ENCODE data around the gene AADAC.
"Not testable (repeated sequence)": the region's sequence is repeated elsewhere in the genome, so short reads cannot be mapped to it uniquely, and the experiment has no call there.

AADAC gene

DNA sequence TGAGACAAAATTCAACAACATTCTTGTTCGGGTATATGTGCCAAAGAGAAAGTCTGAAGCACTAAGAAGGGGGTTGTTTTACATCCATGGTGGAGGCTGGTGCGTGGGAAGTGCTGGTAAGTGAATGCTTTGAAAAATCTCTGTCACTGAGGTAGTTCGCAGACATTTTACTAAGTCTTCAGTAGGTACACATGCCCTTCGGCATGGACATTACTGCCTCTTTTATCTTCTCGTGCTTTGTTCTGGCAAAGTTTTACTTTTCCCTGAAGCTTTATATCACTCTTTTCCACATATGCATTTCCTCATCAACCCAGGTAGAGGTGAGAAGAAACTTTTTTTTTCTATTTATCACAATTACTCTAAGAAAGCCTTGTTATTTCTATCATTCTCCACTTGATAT lies 3.6 kb downstream of the AADAC start:
- H3K27me3 Mint-ChIP-seq = peaks cover 20% of the 10 kb centered on the region
- no peak overlapping the region for H3K4me3 Mint-ChIP-seq
- no peaks in the 10 kb centered on the region for H3K36me3 Mint-ChIP-seq (ENCODE audit: low read depth)
- no peaks in the 10 kb centered on the region for H3K4me1 Mint-ChIP-seq (ENCODE audit: low read depth)
- DNase-seq = no peak
- no peaks in the 10 kb centered on the region for H3K9me3 Mint-ChIP-seq
- no peak overlapping the region for H3K27ac Mint-ChIP-seq

DNA sequence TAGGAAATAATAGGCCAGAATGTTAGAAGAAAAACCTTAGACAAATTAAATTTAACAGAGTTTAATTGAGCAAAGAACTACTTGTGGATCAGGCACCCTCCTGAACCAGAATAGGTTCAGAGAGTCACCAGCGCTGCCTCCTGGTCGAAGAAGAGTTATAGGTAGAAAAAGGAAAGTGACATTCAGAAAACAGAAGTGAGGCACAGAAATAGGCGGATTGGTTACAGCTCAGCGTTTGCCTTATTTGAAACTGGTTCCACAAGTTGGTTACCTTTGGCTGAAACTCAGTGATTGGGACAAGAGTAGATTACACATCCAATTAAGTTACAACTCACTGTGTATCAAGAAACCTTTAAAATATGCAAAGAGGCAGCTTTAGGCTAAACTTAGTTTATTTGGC lies 4.4 kb downstream of the AADAC start:
- Mint-ChIP-seq H3K9me3 (no peaks in the 10 kb centered on the region), H3K4me1 (ENCODE audit: low read depth) (no peaks in the 10 kb centered on the region), H3K27ac (no peak overlapping the region), H3K4me3 (no peak overlapping the region), H3K36me3 (ENCODE audit: low read depth) (no peaks in the 10 kb centered on the region), H3K27me3 (peaks cover 20% of the 10 kb centered on the region)
- DNase-seq = no peak

DNA sequence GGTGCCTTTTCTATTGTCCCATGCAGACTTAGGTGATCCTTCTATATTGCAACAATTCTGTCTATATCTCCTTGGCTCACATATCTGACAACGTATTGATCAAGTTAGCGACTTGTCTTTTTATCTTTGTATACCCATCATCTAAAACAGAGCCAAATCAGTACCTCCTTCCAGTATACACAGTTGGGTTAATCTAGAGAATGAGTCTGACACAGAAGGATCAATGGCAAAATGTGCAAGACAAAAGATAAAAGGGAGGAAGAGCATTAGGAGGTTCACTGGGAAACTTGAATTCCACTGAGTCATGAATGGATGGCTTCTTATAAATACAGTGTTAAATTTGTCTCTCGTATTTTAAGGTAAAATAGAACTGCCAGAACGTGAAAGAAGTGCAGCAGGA lies 6.0 kb downstream of the AADAC start:
- Mint-ChIP-seq H3K36me3 (ENCODE audit: low read depth) (no peaks in the 10 kb centered on the region), H3K27ac (no peak overlapping the region), H3K9me3 (no peaks in the 10 kb centered on the region), H3K27me3 (peaks cover 13% of the 10 kb centered on the region), H3K4me3 (no peak overlapping the region), H3K4me1 (ENCODE audit: low read depth) (no peaks in the 10 kb centered on the region)
- no peak for DNase-seq

DNA sequence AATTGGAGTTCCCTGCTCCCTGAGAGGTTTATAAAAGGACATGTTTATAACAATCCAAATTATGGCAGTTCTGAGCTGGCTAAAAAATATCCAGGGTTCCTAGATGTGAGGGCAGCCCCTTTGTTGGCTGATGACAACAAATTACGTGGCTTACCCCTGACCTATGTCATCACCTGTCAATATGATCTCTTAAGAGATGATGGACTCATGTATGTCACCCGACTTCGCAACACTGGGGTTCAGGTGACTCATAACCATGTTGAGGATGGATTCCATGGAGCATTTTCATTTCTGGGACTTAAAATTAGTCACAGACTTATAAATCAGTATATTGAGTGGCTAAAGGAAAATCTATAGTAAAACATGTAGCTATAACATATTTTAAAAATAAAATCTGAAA lies 13.9 kb downstream of the AADAC start:
- H3K4me3 Mint-ChIP-seq = no peak overlapping the region
- H3K27ac Mint-ChIP-seq = no peak overlapping the region
- no peaks in the 10 kb centered on the region for H3K4me1 Mint-ChIP-seq (ENCODE audit: low read depth)
- no peaks in the 10 kb centered on the region for H3K36me3 Mint-ChIP-seq (ENCODE audit: low read depth)
- peaks cover 39% of the 10 kb centered on the region for H3K27me3 Mint-ChIP-seq
- DNase-seq = no peak
- H3K9me3 Mint-ChIP-seq = no peaks in the 10 kb centered on the region

DNA sequence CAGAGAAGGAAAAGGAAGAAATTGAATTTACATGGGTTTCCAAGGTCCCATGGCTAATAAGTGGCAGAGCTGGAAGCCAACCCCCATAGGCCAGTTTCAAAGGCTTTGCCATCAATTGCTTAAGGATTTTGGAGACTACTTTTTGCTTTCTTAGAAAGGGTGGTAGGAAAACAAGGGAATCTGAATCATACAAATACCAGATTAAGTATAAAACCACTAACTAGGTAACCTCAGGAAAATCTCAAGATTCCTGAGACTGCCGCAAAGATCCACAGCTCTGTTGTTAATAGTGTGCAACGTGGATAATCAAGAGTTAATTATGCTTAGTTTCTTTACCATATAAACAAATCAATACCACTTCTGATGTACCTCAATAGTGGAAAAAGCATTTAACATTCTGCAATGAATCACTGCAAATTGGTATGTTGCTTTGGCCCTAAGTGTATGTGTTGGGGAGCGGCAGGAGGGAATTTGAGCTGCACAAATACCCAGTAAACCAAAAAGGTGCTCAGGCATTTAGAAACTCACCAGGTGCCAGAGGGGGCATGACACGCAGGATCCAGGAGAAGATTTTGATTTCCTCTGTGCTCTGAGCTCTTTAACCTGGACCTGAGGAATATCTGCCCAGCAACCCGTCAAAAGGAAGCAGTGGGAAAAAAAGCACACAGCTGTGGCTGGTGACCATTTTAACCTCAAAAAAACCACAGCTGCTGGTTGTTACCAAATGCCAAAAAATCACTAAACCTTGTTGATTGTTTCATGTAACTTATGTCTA lies 22.0 kb downstream of the AADAC start:
- H3K27me3 Mint-ChIP-seq = peaks cover 31% of the 10 kb centered on the region
- DNase-seq = no peak
- no peaks in the 10 kb centered on the region for H3K9me3 Mint-ChIP-seq
- no peaks in the 10 kb centered on the region for H3K36me3 Mint-ChIP-seq (ENCODE audit: low read depth)
- peaks cover 4% of the 10 kb centered on the region for H3K4me1 Mint-ChIP-seq (ENCODE audit: low read depth)
- no peak overlapping the region for H3K27ac Mint-ChIP-seq
- H3K4me3 Mint-ChIP-seq = no peak overlapping the region

DNA sequence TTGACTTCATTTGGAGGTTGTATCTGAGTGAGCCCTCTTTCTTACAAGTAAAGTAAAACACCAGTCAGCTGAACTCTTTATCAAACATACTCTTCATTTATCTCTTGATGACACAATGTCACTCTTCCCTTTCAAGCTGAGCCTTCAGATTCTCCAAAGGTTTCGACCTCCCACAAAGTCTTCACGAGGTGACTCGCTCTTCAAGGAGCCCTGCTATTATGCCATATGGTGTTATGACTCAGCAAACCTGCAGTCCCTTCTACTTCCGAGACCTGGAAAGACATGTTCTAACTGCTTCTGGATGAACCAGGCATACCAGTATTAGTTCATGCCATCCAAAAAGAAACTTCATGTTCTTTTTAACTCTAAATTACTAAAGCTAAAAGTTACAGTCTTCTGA lies 23.1 kb downstream of the AADAC start:
- no peak overlapping the region for H3K4me3 Mint-ChIP-seq
- peaks cover 4% of the 10 kb centered on the region for H3K4me1 Mint-ChIP-seq (ENCODE audit: low read depth)
- no peak for DNase-seq
- H3K27ac Mint-ChIP-seq = no peak overlapping the region
- H3K27me3 Mint-ChIP-seq = peaks cover 28% of the 10 kb centered on the region
- H3K9me3 Mint-ChIP-seq = no peaks in the 10 kb centered on the region
- H3K36me3 Mint-ChIP-seq (ENCODE audit: low read depth) = no peaks in the 10 kb centered on the region

DNA sequence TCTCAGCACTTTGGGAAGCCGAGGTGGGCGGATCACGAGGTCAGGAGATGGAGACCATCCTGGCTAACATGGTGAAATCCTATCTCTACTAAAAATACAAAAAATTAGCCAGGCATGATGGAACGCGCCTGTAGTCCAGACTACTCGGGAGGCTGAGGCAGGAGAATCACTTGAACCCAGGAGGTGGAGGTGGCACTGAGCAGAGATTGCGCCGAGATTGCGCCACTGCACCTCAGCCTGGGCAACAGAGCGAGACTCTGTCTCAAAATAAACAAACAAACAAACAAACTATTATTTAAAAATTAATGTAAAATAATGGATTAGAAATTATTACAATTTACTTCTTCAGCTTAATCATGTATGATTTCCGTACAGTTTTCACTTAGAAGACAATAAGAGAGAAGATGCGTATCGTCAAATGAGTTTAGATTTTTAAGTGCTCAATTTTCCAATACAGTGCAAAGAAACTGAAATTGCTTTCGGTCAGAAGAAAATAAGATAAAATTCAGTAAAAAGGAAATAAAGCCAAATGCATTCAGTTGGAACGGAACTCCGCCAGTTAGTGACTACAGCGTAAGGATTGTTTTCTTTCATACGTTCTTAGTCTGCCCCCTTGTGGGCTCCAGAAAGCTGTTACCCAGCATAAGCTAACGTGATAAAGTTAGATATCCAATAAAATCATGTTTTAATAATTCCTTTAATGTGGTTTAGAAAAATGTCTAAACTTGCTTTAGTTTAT lies 24.8 kb downstream of the AADAC start:
- H3K9me3 Mint-ChIP-seq = no peaks in the 10 kb centered on the region
- peaks cover 4% of the 10 kb centered on the region for H3K4me1 Mint-ChIP-seq (ENCODE audit: low read depth)
- DNase-seq = no peak

DNA sequence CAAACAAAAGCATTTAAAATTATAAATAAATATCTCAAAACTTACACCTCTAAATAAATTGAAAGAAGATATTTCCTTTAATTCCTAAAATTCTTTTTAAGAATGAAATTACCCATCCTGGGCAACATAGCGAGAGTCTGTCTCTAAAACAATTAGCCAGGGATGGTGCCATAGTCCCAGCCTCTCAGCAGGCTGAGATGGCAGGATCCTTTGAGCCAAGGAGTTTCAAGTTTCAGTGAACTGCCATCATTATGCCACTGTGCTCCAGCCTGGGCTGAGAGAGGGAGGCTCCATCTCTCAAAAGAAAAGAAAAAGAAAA lies 25.4 kb downstream of the AADAC start:
- Mint-ChIP-seq H3K36me3 (ENCODE audit: low read depth) (no peaks in the 10 kb centered on the region), H3K27me3 (peaks cover 21% of the 10 kb centered on the region), H3K27ac (no peak overlapping the region), H3K9me3 (no peaks in the 10 kb centered on the region), H3K4me3 (no peak overlapping the region), H3K4me1 (ENCODE audit: low read depth) (peaks cover 4% of the 10 kb centered on the region)
- no peak for DNase-seq

More for the DNA sequence above, 24.8 kb downstream of the AADAC start:
- Mint-ChIP-seq H3K27me3 (peaks cover 21% of the 10 kb centered on the region), H3K4me3 (no peak overlapping the region), H3K36me3 (ENCODE audit: low read depth) (no peaks in the 10 kb centered on the region), H3K27ac (no peak overlapping the region)

DNA sequence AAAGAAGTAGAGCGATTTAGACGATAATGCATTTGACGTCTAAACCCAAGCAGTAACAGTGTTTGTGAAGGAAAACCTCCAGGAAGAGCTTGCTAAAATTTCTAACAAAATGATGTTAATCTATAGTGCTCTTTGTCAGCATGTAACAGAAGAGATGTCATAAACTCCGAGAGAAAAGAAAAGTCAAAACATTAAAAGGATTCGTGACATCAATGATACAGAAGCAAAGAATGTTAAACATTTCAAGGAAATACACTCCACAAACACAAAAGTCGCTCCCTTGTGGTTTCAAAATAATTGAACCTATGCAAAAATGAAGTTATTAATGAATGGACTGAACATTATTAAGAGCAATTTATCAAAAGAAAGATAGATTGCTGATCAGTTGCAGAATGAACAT lies 27.9 kb downstream of the AADAC start:
- Mint-ChIP-seq H3K4me1 (ENCODE audit: low read depth) (peaks cover 4% of the 10 kb centered on the region), H3K27me3 (peaks cover 11% of the 10 kb centered on the region), H3K4me3 (no peak overlapping the region), H3K9me3 (no peaks in the 10 kb centered on the region), H3K36me3 (ENCODE audit: low read depth) (no peaks in the 10 kb centered on the region), H3K27ac (no peak overlapping the region)
- DNase-seq = no peak

DNA sequence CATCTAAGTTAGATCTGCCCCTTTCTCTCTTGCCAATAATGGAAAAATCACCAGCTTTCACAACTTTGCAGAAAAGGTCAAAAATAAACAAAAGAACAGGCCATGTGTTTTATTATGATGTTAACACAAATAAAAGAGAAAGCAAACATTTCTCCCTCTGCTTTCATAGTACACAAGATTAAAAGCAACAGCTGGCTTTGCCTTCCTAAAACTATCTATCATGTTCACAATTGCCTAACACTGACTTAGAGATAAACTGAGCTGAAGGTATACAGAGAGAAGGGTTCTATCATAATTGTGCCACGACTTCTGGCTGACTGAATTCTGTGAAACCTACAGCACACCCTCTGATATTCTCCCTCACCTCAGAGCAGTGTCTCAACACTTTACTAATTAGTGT lies 29.4 kb downstream of the AADAC start:
- Mint-ChIP-seq H3K4me3 (no peak overlapping the region), H3K27me3 (peaks cover 5% of the 10 kb centered on the region), H3K9me3 (no peaks in the 10 kb centered on the region), H3K27ac (no peak overlapping the region), H3K36me3 (ENCODE audit: low read depth) (no peaks in the 10 kb centered on the region), H3K4me1 (ENCODE audit: low read depth) (no peaks in the 10 kb centered on the region)
- DNase-seq = no peak

DNA sequence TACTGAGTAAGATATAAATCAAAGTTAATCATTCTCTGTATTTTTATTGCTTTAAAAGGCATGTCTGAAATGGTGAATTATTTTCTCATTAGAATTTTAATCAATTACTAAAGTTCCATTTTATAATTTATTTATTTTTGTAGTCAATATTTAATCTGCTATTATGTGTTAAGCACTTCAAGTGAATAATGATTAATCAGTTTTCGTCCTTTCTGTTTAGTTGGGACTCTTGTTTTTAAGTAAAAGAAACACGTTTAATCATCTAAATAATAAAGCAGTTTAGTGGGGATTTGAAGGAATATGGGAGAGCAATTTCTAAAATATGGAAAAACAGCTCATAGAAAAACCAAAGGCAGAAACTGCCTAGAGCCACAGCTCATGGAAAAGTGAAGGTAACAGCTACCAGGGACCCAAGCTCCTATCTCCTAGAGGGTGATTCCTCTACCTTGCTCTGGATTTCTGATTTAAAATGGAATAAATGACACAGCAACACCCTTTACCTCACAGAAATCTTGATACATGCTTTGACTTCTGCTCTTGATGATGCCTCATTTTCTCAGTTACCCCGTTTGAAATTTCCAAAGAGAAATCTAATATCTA lies 31.5 kb downstream of the AADAC start:
- H3K4me1 Mint-ChIP-seq (ENCODE audit: low read depth) = no peaks in the 10 kb centered on the region
- peaks cover 4% of the 10 kb centered on the region for H3K9me3 Mint-ChIP-seq
- no peak for DNase-seq
- H3K27ac Mint-ChIP-seq = no peak overlapping the region
- H3K27me3 Mint-ChIP-seq = peaks cover 5% of the 10 kb centered on the region
- H3K36me3 Mint-ChIP-seq (ENCODE audit: low read depth) = no peaks in the 10 kb centered on the region
- H3K4me3 Mint-ChIP-seq = no peak overlapping the region

DNA sequence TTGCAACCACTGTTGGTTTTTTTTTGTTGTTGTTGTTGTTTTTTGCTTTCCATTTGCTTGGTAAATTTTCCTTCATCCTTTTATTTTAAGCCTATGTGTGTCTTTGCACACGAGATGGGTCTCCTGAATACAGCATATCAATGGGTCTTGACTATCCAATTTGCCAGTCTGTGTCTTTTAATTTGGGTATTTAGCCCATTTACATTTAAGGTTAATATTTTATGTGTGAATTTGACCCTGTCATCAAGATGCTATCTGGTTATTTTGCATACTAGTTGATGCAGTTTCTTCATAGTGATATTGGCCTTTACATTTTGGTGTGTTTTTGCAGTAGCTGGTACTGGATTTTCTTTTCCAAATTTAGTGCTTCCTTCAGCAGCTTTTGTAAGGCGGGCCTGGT lies 36.1 kb downstream of the AADAC start:
- not testable (repeated sequence) for DNase-seq; H3K27ac Mint-ChIP-seq; H3K4me1 Mint-ChIP-seq (ENCODE audit: low read depth); H3K27me3 Mint-ChIP-seq; H3K36me3 Mint-ChIP-seq (ENCODE audit: low read depth); H3K4me3 Mint-ChIP-seq
- H3K9me3 Mint-ChIP-seq = peaks cover 11% of the 10 kb centered on the region

DNA sequence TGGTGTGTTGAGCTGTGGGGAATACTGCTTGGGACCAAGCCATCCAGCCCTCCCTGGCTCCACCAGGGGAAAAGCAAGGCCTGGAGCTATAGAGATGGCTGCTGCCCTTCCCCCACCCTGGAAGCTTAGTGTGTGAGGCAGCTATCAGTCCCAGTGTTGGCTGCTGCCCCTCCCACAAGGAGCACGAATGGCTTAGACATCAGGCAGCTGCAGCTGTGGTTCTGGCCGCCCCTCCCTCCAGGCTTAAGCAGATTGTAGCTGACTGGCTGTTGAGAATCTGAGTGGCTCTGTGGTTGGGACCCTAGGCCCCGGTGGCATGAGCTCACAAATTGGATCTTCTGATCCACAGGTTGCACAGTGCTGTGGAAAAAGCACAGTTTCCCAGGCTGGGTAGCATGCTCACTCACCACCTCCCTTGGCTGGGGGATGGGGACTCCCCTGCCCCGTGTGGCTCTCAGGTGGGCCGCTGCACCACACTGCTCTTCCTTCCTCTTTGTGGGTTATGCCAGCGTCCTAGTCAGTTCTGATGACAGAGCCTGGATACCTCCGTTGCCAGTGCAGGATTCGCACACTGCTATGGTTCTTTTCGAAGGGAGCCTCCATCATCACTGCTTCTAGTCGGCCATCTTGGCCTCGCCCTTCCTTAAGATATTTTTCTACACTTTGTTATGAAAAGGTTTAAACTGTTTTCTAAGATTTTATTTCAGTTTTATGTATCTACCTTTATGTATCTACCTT lies 38.3 kb downstream of the AADAC start:
- H3K36me3 Mint-ChIP-seq (ENCODE audit: low read depth) = no peaks in the 10 kb centered on the region
- DNase-seq = no peak
- H3K4me1 Mint-ChIP-seq (ENCODE audit: low read depth) = no peaks in the 10 kb centered on the region
- peaks cover 11% of the 10 kb centered on the region for H3K9me3 Mint-ChIP-seq
- no peak overlapping the region for H3K27ac Mint-ChIP-seq
- no peak overlapping the region for H3K4me3 Mint-ChIP-seq
- peaks cover 9% of the 10 kb centered on the region for H3K27me3 Mint-ChIP-seq

DNA sequence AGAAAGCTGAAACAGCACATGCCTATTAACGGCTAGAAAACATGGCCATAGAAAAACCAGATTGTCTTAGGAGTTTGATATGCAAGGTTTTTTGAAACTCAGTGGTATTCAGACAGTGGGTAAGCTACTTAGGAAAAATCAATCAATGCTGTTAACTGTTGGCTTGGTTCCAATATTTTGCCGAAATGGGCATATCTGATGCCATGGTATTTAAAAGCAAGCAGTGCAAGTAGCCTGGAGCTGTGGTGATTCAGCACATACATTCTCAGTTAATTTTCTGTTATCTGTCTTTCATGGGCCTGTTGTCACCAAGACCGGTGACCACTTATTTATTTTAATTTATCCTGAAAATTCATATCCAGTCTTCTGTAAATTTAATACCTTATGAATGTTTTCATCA lies 42.2 kb downstream of the AADAC start:
- peaks cover 3% of the 10 kb centered on the region for H3K9me3 Mint-ChIP-seq
- H3K4me1 Mint-ChIP-seq (ENCODE audit: low read depth) = no peaks in the 10 kb centered on the region
- no peak for DNase-seq
- H3K36me3 Mint-ChIP-seq (ENCODE audit: low read depth) = no peaks in the 10 kb centered on the region
- peaks cover 9% of the 10 kb centered on the region for H3K27me3 Mint-ChIP-seq
- no peak overlapping the region for H3K27ac Mint-ChIP-seq
- no peak overlapping the region for H3K4me3 Mint-ChIP-seq

DNA sequence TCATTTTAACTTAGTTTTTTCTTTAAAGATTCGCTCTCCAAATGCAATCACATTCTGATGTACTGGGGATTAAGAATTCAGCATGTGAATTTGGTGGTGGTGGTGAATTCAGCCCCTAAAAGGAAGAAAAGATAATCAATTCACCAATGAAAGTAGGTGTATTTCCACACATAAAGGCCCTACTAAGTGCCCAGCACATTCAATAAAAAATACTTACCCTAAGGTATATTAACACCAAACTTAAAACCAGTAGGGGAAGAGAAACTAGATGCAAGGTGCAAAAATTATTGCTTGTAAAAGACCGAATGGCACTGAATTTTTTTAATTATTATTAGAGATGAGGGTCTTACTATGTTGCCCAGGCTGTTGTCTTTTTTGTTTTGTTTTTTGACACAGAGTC lies 42.7 kb downstream of the AADAC start:
- no peaks in the 10 kb centered on the region for H3K4me1 Mint-ChIP-seq (ENCODE audit: low read depth)
- H3K9me3 Mint-ChIP-seq = peaks cover 3% of the 10 kb centered on the region
- no peak for DNase-seq
- H3K27ac Mint-ChIP-seq = no peak overlapping the region
- H3K27me3 Mint-ChIP-seq = peaks cover 9% of the 10 kb centered on the region
- H3K36me3 Mint-ChIP-seq (ENCODE audit: low read depth) = no peaks in the 10 kb centered on the region
- H3K4me3 Mint-ChIP-seq = no peak overlapping the region

Data from activated T-cell treated with anti-CD3 and anti-CD28 coated beads, Interleukin-2, amount 50 U/mL, for 24 hours (primary cell).